Measurements from ENCODE around the gene BTD.

BTD gene

DNA sequence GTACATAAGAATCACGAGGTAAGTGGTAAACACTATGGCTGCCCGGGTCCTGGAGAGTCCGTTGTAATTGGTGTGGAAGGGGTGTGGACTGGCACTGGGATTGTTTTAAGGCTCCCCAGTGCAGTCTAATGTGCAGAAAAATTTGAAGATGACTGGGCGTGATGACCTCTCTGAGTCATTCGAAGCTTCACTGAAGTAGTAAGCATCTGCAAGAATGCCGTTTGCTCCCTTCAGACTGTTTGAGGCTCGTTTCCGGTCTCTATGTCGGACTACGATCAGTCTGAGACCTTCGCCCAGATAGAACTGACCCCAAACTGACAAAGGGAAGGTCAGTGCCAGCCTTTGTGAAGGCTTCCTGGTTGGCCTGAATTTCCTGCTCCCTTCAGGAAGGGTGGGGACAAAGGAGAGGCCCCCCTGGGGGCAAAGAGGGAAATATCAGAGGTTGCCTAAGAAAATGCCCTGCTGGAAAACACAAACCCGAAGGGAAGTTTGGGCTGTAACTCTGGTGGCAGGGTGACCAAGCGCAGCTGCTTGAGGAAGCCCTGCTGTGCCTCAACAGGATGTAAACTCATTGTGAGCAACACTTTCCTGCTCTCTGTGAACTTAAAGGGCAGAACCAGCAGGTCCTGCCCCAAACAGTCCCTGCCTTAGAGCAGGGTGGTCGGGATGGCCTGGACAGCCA, 34.6 kb downstream of the BTD start:
- DNase-seq (ENCODE audit: low read depth in 2 of 2): peak; percentile 60 to 66

DNA sequence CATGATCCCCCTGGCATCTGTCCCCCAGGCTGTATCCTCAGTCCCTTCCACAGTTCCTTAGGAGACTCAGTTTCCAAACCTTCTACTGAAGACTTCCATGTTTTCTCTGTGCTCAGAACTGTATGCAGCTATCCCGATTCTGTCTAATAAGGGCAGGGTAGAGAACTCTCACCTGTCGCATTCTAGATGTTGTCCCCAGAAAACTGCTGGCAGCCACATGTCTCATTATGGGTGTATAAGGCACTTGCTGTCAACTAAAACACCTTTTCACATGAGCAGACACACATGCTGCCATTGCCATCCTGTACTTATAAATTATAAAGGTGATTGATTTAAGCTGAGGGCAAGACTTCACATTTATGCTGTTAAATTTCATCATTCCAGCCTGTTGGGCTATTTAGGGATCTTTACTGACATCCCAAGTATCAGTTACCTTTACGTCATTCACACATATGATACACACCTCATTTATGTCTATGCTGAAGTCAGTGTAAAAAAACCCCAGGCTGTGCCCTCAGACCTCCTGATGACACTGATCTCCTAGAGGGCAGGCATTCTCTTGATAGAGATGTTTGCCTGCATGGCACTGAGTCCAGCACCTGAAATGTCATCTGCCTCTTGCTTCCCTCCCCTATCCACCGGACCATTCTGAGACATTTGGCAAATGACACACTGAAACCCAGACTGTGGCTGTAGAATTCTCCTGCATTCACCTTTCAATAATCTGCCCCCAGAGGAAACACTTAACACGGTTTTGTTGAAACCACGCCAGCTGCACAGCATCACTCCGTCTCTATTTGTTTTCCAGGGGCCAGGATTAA, 35.8 kb downstream of the BTD start:
- DNase-seq (ENCODE audit: low read depth in 2 of 2): no peak

DNA sequence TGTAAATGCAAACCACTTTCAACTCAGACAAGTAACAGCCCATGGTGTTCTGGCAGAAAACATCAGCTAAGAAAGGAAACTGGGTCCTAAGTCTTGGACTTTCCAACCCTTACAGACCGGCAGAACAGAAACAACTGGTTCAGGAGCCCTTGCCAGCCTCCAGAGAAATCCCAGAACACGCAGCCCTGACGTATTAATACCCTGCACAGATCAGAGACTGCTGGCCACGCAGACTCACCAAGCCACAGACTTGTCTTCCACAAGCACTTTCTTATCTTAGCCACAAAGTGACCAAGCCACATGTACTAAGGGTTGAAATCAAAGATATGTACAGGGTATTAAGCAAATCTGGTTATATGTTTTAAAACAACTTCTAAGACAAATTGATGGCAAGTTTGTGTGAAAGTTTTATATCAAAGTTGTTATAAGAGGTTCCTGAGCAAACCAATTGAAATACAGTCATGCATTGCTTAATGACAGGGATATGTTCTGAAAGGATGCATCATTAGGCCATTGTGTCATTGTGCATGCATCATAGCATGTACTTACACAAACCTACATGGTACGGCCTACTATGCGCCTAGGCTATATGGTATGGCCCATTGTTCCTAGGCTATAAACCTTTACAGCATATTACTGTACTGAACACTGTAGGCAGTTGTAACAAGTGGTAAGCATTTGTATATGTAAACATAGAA, 36.8 kb downstream of the BTD start:
- DNase-seq (ENCODE audit: low read depth in 2 of 2): no peak

DNA sequence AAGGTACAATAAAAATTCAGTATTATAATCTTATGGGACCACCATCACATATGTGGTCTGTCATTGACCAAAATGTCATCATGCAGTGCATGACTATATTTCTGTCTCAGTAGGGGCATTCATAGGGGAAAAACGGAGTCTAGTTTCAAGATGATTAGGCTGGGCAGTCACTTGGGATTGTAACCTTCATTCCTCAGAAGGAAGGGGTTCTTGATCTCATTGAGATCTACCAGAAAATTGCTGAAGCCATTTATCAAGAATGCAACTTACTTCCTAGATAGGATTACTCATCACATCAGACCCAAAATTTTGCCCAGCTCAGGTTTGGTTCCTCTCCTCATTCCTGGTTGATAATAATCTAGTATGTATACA, 37.3 kb downstream of the BTD start:
- no peak for DNase-seq (ENCODE audit: low read depth in 2 of 2)

DNA sequence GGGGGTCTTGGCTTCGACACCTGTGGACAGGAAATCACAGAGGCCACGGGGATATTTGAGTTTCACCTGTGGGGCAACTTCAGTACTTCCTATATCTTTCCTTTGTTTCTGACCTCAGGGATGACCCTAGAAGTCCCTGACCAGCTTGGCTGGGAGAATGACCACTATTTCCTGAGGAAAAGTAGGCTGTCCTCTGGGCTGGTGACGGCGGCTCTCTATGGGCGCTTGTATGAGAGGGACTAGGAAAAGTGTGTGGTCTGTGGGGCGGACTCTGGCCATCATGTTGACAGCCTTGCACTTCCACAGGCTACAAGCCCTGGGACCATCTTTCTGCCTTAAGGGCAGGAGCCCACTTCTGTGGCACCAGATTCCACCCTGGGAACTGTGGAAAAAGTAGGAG, 43.7 kb downstream of the BTD start:
- DNase-seq (ENCODE audit: low read depth in 2 of 2): no peak

DNA sequence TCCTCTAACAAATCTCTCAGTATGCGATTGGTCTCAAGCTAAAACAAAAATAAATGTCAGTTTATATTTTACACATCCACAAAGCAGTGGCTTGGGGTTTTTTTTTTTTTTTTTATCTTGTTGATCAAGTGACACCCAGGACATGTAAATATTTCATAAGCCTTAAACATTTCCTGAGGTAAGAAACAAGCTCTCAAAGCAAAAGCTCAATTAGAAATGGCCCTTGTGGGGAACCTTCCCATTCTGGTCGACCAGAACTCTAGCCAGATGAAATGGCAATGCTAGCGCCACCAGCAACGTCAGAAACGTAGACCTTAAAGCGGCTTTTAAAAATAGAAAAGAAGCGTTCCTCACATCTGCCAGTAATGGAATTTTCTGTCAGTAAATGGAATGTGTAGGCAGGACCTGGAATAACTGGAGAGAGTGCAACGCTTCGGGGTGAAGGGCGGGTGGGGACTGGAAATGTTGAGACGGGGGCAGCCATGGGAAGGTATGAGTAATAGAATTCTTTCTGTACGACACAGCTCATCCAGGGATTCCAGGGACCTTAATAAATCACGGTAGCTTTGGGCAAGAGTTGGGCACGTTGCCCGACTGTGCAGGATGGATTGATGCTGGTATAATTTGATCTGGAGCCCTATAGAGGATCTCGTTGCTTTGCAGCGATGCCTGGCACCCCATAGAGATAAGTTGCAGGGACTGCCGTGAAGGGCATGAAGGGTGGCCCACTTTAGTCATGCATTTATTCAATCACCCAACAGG, 44.4 kb downstream of the BTD start:
- peak; percentile 79 to 81 for DNase-seq (ENCODE audit: low read depth in 2 of 2)

DNA sequence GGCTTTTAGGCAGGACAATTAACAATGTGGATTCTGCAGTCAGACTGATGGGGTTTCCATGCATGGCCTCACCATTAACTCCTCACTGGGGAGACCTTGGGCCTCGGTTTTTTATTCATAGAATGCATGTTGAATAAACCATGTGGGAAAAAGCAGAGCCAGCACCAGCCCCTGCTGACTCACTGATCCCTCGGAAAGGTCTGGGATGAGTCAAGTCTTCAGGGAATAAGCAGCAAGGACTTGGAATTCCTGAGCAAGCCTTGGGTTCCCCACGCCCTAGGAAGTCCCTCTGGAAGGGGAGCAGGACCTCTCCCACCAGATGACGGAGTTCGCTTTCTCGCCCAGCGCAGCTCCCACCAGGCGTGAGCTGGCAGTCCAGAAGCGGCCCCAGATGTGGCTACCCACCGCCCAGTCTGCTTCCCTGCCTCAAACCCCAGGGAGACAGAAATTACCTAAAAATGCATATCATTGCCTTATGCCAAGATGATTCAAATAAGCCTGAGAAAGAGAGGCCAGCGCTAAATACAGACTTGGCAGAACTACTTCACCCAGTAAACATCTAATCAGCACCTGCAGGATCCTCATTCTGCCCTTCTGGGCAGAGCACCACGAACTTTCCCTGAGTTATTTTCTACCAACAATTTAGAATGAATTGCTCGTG, 45.4 kb downstream of the BTD start:
- peak; percentile 95 to 96 for DNase-seq (ENCODE audit: low read depth in 2 of 2)

DNA sequence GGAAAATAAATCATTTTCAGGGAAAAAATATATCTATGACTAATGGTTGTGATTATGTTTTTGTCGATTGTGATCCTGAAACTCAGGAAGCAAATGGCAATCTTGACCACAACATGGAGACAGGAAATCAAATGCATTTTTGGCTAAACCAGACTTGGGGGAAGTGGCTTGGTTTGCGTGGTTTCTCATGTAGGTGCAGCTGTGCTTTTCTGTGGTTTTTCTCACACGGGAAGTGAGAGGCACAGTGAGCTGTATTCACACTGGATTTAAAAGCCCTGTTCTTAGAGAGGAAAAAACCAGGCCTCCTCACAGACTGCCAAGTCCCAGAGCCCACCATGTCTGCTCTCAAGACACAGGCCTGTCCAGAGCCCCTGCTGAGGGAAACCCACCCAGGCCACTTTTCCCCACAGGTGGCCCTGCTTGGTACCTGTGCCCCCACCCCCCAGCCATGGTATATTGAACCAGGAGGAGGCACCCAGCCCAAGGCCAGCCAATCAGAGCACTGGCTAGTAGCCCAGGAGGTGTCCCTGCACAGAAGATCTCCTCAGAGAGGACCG, 46.1 kb downstream of the BTD start:
- DNase-seq (ENCODE audit: low read depth in 2 of 2): peak; percentile 95

DNA sequence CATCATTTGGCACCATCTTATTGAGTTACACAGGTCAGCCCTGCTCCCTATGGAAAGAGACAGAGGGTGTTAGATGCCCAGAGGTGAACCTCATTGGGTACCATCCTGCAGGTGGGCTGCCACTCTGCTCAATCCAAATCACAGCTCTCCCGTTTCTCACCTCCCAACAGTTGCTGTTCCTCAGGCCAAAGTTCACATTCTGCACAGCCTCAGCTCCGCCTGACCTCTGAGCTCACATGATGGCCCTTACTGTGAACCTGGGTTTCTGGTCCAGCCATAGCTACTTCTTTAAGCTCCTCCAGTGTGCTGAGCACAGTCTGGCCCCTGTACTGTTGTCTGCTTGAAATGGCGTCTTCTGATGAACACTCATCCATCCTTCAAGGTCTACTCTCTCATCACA, 47.8 kb downstream of the BTD start:
- DNase-seq (ENCODE audit: low read depth in 2 of 2): no peak

DNA sequence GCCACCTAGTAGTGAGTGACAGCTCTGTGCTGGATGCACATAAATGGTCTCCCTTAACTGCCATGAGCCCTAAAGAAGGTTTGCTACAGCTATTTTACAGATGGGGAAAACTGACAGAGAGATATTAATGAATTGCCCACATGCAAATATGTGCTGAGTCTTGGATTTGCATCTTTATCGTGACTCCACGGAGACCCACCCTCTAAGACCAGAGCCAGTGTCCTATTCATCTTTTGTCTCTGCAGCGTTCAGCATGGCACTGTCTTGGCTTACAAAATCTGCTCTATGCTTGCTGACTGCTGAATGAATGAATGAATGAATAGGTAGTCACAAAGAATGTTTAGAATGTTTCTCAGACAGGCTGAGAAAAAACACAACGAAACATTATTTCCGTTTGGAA, 48.3 kb downstream of the BTD start:
- no peak for DNase-seq (ENCODE audit: low read depth in 2 of 2)

DNA sequence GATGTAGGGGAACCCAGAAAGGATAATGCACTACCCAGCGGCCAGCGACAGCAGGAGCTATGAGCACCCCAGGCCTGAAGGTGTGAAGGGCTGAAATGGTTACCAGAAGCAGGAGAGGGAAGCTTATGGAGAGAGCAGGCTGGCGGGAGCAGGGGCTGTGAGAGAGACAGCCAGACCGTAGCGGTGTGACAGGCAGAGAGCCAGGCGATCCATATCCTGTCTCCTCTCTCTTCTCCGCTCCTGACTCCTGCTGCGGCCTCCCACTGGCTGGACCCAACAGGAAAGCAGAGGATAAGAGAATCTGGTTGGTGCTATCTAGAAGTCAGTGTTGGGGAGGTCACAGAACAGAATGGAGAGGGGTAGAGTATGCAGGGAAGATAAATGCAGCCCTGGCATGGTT, 49.9 kb downstream of the BTD start:
- no peak for DNase-seq (ENCODE audit: low read depth in 2 of 2)

DNA sequence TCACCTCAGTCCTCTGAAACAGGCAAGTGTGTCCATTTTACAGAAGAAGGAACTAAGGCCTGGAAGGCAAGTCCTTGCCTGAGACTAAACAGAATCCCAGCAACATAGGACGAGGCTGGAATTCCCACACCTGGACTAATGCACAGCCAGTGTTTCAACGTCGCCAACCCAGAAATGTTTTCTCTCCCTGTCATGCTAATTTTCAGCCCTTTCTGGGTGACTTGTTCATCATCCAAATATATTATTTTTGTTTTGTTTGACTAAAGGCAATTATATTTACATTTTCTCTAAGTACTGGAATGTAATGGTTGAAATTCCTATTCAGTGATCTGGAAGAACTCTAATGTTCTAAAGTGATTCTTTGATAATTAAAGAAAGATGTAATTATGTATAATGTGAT, 51.8 kb downstream of the BTD start:
- DNase-seq (ENCODE audit: low read depth in 2 of 2): no peak

DNA sequence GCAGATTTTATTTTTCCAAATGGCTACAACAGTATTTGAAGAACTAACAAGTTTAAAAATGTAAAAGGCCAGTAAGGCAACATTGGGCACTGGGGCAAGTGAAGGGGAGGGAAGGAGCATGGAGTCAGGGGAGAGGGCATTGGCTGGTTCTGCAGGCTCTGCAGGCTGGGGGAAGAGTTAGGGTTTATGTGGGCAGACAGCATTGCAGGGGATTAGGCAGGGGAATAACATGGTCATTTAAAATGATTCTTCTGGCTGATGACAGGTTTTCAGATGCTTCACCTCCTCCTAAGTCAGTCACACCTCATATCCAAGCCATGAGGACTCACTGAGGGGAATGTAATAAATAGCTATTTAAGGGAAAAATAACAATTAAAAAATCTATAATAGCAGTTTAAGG, 52.6 kb downstream of the BTD start:
- DNase-seq (ENCODE audit: low read depth in 2 of 2): no peak

DNA sequence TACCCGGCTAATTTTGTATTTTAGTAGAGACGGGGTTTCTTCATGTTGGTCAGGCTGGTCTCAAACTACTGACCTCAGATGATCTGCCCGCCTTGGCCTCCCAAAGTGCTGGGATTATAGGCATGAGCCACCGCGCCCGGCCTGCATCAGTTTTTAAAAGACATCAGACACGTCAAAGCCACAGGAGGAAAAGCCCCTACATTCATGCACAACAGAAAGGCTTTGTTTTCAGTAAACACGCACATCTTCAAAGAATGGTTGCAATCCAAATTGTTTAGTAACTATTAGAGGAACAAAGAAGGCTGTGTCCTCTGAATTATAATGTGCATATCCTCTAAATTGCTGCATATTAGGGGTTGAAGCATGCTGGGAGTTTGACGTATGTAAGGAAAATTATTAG, 53.3 kb downstream of the BTD start:
- no peak for DNase-seq (ENCODE audit: low read depth in 2 of 2)

DNA sequence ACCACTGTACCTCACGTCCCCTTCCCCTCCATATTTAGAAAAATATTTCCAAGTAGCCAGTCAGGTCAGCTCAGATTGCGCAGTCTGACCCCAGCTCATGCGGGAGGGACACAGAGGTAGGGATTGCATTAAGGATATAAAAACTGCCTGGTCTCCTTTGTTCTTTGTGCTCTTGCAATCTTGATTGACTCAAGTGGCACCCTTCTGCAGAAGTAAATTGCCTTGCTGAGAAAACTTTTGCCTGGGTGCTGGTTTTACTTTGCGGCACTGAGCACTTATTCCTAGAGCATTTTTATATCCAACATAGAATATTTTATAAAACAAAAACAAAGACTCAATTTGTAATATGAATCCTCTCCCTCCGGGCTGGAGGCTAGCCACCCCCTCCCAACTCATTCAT, 54.8 kb downstream of the BTD start:
- DNase-seq (ENCODE audit: low read depth in 2 of 2): no peak

DNA sequence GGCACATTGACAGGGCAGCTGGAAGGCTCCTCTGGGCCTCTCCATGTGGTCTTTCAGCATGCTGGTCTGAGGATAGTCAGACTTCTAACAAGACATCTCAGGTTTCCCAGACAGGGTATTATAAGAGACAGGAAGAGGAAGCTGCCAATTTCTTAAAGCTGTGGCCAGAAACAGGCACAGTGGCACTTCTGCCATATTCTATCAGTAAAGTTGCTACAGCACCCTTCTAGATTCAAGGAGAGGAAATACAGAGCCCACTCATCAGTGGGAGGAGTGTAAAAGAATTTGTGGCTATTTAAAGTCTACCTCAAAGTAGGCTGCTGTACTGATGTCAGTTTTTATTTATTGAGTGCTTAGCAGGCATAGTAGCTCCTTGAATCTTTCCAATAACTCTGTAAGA, 55.5 kb downstream of the BTD start:
- DNase-seq (ENCODE audit: low read depth in 2 of 2): no peak

DNA sequence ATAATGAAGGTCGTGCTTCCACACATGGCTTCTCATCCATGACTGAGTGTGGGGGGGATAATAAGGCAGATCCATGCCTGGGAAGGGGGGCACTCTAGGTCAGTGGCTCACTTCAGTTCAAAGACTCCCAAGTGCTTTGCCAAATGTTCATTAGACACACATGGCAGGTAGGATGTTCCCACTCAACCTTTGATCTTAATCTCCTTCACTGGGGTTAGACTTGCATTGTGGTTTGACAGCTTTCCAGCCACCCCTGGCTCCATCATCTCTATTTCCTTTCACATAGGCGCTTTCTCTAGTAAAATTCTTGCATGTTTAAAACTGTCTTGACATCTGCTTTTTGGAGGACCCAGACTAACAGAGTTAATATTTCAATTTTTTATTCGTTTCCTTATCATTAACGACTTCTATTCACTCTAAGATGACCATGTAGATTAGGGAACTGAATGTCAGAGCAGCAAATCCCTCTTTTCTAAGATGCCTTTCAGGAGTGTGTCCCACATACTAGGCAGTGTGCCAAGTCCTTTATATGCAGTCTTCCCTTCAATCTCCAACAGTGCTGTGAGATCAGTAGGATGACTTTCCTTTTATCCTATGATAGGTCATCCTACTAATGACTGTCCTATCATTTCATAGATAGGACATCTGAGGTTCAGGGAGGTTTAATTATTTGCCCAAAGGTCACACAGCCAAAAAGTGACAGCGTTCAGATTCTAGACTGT, 57.9 kb downstream of the BTD start:
- no peak for DNase-seq (ENCODE audit: low read depth in 2 of 2)

DNA sequence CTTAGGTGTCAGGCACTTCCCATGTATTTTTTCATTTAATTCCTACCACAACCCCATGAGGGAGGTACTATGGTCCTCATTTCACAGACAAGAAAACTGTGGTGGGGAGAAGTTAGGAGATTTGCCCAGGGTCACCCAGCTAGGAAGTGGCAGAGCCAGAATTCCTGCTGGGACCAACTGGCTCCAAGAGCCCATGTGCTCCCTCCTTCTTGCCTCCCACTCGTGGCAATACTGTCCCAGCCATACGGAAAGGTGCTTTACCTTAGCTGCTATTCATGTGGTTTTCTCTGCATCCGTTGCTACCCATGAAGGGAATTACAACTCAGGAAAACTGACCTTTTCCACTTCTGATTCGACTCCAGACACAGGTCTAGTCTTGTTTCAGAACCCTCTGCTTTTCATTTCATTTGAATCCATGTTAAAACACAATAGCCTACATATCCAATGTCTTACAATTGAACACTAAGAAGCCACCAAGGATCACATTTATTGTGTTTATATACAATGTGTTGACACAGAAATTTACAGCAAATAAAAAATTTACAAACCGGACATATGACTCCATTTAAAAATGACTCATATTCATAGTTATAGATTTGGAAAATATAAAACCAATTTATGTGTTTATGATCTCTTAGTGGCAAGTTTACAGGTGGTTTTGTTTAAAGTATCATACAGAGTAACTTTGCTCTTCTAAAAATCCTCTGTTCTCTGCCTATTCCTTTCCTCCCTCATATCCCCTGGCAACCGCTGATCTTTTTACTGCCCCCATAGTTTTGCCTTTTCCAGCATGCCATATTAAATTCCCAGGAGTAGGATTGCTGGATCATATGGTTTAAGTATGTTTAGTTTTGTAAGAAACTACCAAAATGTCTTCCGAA, 58.8 kb downstream of the BTD start:
- DNase-seq (ENCODE audit: low read depth in 2 of 2): no peak

DNA sequence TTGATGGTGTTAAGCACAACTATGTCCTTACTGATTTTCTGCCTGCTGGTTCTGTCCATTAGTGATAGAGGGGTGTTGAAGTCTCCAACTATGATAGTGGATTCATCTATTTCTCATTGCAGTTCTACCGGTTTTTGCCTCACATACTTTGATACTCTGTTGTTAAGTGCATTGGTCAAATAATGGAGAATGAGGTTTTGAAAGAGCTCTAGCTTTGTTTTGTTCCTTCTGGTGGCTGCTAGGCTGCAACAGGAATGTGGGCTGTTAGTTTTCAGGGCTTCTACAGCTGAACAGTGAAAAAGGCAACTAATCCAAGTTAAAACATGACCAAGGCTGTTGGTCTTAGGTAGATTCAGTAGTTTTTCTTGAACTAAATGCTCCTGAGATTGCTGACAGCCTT, 62.6 kb downstream of the BTD start:
- no peak for DNase-seq (ENCODE audit: low read depth in 2 of 2)

All from fibroblast of skin of left biceps (primary cell).